Measurements from ENCODE around the gene ARHGEF37.
A peak's percentile ranks its signal among the peaks of the same experiment; 100 is the strongest.

The ARHGEF37 gene

GRCh38 chr5:149675610-149676201 lies 94.4 kb downstream of the ARHGEF37 start:
- DNase-seq: peak in 1 of 3 experiments; percentile 21

- DNase-seq: no peak
These were observed 96.4 kb downstream of the ARHGEF37 start for GRCh38 chr5:149677731-149678130.

GRCh38 chr5:149679876-149680809 lies 98.8 kb downstream of the ARHGEF37 start:
- no peak for DNase-seq

- no peak for DNase-seq
These were observed 99.5 kb downstream of the ARHGEF37 start for GRCh38 chr5:149680810-149681221.

GRCh38 chr5:149681252-149681651 lies 100.0 kb downstream of the ARHGEF37 start:
- DNase-seq: no peak

- no peak for DNase-seq
These were observed 100.6 kb downstream of the ARHGEF37 start for GRCh38 chr5:149681922-149682321.

- DNase-seq: no peak
These were observed 101.3 kb downstream of the ARHGEF37 start for GRCh38 chr5:149682532-149683075.

- DNase-seq: no peak
These were observed 102.7 kb downstream of the ARHGEF37 start for GRCh38 chr5:149683964-149684363.

- DNase-seq: no peak
These were observed 103.1 kb downstream of the ARHGEF37 start for GRCh38 chr5:149684371-149684770.
